GM19328 (cell line): ENCODE data around the gene NUP155.
"Not testable (repeated sequence)": the region's sequence is repeated elsewhere in the genome, so short reads cannot be mapped to it uniquely, and the experiment has no call there.

Source experiments
- ATAC-seq: cut with Tn5 transposase; IDR thresholded peaks from one replicate; pipeline ENCODE4 v1.9.1; 2021; ENCODE audit warnings: mild to moderate bottlenecking, moderate library complexity; ENCODE audit not compliant: unreplicated experiment

The NUP155 gene

DNA sequence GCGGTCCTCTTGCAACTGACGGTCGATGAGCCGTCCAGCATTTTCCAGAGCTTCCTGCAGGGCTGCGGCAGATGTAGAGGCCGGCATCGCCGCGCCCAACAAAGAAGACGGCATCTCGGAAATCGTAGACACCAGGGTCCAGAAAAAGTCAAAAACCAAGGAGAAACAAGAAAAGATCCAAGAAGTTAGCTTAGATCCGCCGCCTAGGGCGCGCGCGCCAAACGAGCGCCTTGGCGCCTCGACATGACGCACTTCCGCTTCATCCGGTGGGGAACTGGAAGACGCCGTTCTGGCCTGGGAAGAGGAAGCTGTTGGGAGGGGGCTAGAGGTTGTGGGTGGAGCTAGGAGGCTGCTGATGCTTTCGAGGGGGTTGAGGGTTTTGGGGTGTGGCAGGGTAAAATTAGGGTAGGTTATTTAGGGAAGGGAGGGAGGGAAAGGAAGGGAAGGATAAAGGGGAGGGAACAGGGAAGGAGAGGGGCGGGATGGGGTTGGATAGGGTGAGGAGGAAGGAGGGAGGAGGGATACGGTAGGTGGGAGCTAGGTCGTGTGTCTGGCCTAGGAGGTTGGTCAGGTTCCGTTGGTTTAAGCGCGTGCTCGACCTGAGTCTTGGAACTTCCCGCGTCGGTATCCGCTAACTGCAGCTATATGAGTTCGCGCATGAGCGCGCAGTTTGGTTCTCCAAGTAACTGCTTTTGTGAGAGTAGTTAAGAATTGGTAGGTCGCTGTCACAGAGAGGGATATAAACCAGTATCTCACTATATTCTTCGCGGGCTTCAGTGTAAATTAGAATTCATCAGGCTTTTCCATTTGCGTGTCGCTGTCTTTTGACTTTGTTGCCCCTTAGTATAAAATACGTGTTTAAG, at the start of gene NUP155:
NUP155 (minus strand) TSS at position 243 of the 863 bp plus-strand sequence; CDS start at position 114, 129 bp downstream.
- ATAC-seq = peak; percentile 92

DNA sequence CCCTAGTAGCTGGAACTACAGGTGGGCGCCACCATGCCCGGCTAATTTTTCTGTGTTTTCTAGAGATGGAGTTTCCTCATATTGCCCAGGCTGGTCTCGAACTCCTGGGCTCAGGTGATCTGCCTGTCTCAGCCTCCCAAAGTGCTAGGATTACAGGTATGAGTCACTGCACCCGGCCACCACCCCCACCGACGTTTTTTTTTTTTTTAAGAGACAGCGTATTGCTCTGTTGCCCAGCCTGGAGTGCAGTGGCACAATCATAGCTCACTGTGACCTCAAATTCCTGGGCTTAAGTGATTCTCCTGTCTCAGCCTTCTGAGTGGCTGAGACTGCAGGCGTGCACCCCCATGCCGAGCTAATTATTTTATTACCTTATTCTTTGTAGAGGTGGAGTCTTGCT, 46.4 kb upstream of the NUP155 start:
- no peak for ATAC-seq

DNA sequence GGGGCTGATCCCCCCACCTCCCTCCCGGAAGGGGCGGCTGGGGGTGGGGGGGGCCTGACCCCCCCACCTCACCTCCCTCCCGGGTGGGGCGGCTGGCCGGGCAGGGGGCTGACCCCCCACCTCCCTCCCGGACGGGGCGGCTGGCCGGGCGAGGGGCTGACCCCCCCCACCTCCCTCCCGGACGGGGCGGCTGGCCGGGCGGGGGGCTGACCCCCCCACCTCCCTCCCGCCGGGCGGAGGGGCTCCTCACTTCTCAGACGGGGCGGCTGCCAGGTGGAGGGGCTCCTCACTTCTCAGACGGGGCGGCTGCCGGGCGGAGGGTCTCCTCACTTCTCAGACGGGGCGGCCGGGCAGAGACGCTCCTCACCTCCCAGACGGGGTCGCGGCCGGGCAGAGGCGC, 44.5 kb upstream of the NUP155 start:
- ATAC-seq = not testable (repeated sequence)

DNA sequence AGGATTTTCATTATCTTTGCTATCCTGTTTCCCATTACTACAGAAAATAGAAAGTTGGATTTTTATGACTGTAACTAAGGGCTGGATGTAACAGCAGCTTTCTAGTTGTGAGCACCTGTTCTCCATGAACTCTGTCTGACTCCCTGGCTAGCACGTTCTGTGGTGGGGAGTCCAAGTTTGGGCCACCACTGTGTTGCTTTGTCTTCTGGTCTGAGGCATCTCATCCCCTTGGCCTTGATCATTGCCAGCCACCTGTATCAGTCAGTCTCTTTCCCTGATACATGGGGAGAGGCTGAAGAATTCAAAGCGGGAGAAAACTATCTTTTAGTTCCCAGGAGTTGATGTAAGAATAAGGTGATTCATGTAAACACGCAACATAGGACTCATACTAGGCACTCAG, 41.6 kb upstream of the NUP155 start:
- ATAC-seq = no peak

DNA sequence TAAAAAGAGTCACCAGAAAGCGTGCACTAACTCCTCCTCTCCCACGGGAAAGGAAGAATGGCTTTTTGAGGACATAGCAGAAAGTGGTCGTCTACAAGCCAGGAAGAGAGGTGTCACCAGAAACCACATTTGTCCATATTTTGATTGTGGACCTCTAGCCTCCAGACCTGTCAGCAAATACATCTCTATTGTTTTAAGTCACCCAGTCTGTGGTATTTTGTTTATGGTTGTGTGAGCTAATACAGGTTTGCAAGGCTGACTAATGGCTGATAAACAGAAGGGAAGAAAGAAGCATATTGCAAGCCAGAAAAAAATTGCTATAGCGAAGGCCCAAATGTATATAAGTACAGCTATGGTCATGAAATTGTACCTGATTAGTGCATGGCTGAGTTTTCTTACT, 29.6 kb upstream of the NUP155 start:
- no peak for ATAC-seq

DNA sequence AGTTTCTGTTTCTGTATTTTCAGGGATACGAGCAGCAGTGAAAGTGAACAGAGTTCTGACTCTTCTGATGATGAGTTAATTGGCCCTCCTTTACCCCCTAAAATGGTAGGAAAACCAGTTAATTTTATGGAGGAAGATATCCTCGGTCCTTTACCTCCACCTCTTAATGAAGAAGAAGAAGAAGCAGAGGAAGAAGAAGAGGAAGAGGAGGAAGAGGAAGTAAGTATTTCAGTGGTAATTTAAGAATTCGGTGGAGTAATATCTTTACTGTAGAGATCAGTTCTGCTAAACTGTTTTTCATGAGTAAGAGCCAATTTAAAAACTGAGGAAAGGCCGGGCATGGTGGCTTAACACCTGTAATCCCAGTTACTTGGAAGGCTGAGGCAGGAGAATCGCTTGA, 25.4 kb upstream of the NUP155 start:
- ATAC-seq = no peak

DNA sequence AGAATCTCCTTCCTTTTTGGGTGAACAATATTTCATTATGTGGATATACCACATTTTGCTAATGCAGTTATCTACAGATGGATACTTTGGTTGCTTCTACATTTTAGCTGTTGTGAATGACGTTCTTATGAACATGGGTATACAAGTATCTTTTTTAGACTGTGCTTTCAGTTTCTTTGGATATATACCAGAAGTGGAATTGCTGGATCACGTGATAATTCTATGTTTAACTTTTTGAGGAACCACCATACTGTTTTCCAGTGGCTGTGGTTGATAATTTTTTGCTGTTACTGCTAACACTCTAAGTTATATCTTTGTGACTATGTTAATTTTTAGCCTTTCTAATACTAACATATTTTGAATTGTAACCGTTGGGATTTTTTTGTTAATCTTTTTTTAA, 20.7 kb upstream of the NUP155 start:
- no peak for ATAC-seq

DNA sequence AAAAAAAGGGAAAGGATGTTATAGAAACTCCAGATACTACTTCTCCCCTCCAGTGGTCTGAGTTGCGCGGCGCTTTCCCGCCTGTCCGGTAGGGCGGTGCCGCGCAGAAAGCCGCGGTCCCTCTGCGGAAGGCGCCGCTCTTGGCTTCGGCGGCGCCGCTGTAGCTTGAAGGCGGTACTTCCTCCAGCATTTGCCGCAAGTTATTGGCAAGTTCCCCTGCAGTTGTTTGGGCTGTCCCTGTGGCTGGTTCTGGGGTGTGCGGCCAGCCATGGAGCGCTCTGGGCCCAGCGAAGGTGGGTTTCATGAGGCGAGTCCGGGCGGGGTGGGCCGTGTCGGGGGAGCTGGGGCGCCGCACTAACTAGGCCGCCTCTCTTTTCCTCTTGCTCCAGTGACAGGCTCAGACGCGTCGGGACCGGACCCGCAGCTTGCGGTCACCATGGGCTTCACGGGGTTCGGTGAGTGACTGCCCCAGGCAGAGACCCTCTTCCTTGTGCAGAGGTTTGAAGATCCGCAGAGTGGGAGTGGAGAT, 8.3 kb upstream of the NUP155 start, which contains the start of gene WDR70:
WDR70 (plus strand) TSS at position 219 of the 529 bp plus-strand sequence; CDS start at position 269, 50 bp downstream.
- ATAC-seq = peak; percentile 99

DNA sequence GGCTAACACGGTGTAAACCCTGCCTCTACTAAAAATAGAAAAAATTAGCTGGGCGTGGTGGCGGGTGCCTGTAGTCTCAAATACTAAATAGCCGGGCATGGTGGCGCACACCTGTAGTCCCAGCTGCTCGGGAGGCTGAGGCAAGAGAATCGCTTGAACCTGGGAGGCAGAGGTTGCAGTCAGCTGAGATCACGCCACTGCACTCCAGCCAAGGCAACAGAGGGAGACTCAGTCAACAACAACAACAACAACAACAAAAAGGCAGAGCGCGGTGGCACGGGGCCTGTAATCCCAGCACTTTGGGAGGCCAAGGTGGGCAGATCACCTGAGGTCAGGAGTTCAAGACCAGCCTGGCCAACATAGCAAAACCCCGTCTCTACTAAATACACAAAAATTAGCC, 7.2 kb upstream of the NUP155 start:
- ATAC-seq = not testable (repeated sequence)

DNA sequence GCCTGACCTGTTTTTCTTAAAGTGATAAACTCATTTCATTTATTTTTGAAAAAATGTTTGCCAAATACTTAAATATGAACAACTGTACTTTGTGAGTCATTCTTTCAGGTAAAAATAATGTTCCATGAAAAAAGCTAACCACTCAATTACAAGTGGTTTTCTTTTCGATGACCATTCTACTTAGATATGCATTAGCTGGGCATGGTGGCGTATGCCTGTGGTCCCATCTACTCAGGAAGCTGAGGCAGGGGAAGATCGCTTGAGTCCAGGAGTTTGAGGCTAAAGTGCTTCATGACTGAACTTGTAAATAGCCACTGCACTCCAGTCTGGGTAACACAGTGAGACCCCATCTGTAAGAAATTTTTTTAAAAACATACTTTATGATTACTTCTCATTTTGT, 4.2 kb upstream of the NUP155 start:
- no peak for ATAC-seq

DNA sequence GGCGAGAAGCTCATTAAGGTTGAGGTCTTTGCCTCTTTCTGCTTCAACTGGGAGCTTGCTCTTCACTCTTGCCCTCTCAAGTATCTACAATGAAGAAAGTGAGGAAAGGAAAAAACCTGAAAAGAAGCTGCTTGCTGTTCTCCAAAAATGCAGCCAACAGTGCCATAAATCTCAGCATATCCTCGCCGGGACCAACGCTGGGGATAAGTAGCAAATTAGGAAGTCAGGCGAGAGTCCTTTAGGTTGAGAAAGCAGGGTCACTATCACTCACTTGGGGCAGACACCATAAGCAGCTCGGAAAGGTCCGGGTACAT, 399 bp downstream of the NUP155 start:
- peak; percentile 39 for ATAC-seq

DNA sequence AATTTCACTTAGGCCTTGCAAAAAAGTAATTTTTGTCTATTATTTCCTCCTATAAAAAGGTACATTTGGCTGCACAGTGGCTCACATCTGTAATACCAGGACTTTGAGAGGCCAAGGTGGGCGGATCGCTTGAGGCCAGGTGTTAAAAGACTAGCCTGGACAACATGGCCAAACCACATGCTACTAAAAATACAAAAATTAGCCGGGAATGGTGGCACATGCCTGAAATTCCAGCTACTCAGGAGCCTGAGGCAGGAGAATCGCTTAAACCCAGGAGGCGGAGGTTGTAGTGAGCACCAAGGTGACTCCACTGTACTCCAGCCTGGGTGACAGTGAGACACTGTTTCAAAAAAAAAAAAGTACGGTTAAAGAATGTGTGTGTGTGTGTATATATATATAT, 15.7 kb downstream of the NUP155 start:
- ATAC-seq = no peak

DNA sequence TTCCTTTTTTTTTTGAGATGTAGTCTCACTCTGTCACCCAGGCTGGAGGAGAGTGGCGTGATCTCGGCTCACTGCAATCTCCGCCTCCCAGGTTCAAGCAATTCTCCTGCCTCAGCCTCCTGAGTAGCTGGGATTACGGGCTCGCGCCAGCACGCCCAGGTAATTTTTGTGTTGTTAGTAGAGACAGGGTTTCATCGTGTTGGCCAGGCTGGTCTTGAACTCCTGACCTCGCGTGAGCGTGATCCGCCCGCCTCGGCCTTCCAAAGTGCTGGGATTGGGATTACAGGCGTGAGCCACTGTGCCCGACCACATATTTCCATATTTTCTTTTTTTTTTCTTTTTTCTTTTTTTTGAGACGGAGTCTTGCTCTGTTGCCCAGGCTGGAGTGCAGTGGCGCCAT, 28.2 kb downstream of the NUP155 start:
- not testable (repeated sequence) for ATAC-seq

DNA sequence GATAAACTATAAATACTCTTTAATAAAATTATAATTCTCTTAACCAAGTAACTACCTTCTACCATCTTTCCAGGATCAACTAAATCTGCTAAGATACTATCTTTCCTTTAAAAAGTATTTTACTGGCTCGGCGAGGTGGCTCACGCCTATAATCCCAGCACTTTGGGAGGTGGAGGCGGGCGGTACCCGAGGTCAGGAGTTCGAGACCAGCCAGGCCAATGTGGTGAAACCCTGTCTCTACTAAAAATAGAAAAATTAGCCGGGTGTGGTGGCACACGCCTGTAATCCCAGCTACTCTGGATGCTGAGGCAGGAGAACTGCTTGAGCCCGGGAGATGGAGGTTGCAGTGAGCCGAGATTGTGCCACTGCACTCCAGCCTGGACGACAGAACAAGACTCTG, 36.2 kb downstream of the NUP155 start:
- ATAC-seq = not testable (repeated sequence)

DNA sequence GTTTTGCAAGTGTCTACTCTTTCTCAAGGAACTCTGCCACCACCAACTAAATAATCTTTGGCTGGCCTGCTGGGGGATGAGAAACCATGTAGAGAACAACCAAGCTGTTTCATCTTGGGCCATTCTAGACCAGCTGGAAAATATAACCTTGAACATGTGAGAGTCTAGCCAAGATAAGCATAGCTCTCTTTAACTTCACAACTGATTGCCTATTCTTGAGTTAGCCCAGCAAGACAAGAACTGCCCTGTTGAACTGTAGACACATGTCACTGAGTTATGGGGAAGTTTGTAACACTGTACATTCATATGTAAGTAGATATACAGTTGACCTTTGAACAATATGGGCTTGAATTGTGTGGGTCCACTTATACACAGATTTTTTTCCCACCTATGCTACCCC, 44.4 kb downstream of the NUP155 start:
- ATAC-seq = no peak

DNA sequence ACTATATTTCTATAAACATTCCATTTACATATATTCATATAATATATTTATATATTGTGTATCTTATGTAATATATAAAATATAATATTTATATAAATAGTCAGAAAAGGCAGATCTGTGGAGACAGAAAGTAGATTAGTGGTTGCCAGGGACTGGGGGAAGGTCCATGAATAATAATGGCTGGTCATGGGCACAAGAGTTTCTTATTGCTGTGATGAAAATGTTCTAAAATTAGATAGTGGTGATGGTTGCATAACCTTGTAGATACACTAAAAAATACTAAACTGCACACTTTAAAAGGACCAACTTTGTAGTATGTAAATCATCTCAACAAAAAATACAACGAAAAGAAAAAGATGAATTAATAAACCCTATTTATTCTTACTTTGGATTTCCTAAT, 47.3 kb downstream of the NUP155 start:
- ATAC-seq = no peak

DNA sequence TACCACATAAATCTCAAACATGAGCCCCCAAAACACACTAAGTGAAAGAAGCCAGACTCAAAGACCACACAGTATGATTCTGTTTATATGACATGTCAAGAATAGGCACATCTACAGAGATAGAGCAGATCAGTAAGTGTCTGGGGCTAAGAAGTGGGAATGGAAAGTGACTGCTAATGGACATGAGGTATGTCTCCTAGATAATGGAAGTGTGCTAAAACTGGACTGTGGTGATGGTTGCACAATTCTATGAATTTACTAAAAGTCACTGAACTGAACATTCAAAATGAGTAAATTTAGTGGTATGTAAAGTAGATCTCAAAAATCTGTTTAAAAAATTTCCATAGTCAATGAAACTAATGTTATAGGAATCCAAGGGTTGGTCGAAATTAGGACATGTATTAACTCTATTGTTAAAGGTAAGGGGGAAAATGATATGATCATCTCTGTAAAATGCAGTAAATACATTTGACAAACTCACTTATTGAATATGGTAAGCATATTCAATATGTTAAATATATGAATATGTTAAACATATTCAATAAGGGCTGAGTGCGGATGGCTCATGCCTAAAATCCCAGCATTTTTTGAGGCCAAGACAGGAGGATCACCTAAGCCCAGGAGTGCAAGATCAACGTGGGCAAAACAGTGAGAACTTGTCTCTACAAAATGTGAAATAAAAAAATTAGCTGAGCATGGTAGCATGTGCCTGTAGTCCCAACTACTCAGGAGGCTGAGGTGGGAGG, 51.7 kb downstream of the NUP155 start:
- no peak for ATAC-seq

DNA sequence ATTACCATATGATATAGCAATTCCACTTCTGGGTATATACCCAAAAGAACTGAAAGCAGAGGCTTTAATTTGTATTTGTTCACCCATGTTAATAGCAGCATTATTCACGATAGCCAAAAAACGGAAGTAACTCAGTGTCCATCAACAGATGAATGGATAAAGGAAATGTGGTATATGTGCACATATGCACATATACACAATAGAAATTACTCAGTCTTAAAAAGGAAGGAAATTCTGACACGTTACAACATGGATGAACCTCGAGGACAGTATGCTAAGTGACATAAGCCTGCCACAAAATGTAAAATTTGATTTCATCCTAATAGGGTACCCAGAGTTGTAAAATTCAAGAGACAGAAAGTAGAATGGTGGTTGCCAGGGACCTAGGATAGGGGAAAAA, 54.9 kb downstream of the NUP155 start:
- no peak for ATAC-seq

DNA sequence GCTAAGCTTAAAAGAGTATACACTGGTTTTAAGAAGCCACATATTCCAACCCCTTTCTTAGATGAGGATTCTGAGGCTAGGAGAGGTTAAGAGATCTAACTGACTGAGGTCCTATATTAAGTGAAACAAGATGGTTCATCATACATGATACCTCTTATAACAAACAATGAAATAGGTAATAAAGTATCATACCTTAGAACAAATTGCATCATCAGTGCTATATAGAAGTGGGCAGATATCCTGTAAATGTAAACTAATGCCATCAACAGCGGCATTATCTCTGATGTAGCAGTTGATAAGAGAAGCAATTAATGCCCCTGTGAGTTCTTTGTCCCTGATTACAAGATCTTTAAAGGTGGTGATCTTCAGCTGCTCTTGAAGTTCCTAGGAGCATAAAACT, 60.5 kb downstream of the NUP155 start:
- ATAC-seq = no peak

DNA sequence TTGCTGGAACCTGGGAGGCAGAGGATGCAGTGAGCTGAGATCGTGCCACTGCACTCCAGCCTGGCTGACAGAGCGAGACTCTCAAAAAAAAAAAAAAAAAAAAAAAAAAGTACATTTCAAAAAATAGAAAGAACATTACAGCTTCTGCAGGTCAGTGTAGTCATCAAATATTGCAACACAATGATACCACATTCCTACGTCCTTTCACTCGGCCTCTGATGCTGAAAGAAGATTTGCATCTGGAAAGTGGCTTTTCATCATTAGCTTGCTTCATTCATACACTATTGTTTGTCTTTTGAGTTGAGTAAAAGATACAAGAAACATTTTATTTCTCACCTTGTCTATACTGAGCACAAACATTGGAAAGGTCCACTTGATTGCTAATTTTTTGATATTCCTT, 62.1 kb downstream of the NUP155 start:
- ATAC-seq = no peak

DNA sequence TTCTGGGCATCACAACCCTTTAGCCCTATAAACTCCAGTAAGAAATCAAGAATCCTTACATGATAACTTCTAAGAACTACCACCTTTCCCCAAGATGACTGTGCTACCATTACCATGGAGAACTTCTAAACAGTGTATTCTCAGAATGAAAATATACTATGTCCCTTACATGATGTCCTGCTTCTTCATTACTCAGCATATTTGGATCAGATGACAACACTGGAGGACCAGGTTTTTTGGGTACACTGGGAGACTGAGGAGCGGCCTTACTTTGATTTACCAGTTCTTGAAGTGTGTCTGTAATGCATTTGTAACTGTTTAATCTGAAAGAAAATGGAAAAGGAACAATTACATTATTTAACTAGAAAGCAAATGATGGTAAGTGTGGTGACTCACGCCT, 66.0 kb downstream of the NUP155 start:
- no peak for ATAC-seq

DNA sequence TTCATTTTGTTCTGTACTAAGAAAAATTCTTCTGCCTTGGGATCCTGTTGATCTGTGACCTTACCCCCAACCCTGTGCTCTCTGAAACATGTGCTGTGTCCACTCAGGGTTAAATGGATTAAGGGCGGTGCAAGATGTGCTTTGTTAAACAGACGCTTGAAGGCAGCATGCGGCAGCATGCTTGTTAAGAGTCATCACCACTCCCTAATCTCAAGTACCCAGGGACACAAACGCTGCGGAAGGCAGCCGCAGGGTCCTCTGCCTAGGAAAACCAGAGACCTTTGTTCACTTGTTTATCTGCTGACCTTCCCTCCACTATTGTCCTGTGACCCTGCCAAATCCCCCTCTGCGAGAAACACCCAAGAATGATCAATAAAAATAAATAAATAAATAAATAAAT, 74.6 kb downstream of the NUP155 start:
- ATAC-seq = not testable (repeated sequence)
